ENCODE data around the gene BCL7C.

BCL7C gene

DNA sequence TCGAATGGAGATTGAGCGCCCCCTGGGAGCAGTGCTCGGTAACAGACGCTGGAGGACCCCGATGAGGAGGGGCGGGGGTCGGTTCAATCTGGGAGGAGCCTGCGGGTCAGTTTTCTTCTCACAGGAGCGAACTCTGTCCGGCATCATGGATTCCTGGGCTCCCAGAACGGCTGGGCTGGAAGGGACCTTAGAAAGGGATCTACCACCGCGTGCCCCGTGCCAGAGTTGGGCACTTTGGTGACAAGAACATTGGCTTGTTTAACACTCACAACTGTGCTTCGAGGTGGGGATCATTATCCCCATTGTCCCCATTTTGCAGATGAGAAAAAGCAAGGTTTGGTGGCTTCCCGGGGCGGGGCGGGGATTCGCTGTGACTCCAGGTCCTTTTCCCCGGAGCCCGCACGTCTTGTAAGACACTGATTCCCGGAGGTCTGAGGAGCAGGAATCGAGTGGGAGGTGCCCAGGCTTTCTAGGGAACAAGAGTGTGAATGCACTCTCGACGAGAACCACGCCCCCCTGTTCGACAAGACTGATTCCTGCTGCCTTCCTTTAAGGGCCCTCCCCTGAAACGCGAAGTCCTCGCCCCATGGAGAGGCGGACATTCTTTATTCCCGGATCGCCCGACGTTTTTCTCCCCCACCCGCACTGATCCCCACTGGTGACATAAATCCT is 28.0 kb upstream of the BCL7C start:
- Histone ChIP-seq H3K27me3 (ENCODE audit: control insufficient read depth, insufficient read depth, low read length) (no peaks in the 10 kb centered on the region), H3K36me3 (ENCODE audit: control insufficient read depth, insufficient read depth, low read length) (peaks cover 11% of the 10 kb centered on the region), H3K9ac (ENCODE audit: low read depth, low read length) (peak overlapping the region; percentile 39), H3K9me3 (ENCODE audit: control insufficient read depth, insufficient read depth, low read length) (no peaks in the 10 kb centered on the region), H3K27ac (ENCODE audit: low read depth, low read length) (peak overlapping the region; percentile 91), H3K4me3 (ENCODE audit: low read depth, low read length) (peak overlapping the region; percentile 83), H3K4me1 (ENCODE audit: control insufficient read depth, insufficient read depth, low read length) (no peaks in the 10 kb centered on the region; the same call in 1 of the 2 replicates)

DNA sequence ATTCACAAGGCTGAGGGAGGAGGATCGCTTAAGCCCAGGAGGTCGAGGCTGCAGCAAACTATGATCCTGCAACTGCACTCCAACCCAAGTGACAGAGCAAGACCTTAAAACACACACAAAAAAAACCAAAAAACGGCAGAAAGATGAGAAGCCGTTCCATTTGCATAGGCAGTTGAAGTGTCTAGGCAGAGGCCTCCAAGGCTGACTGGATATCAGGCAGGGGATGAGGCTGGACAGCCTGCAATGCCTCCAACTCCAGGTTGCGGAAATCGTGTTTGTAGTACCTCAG is 27.5 kb upstream of the BCL7C start:
- no peak overlapping the region for H3K9ac ChIP-seq (ENCODE audit: low read depth, low read length)
- H3K9me3 ChIP-seq (ENCODE audit: control insufficient read depth, insufficient read depth, low read length), result no peaks in the 10 kb centered on the region
- no peaks in the 10 kb centered on the region; the same call in 1 of the 2 replicates for H3K4me1 ChIP-seq (ENCODE audit: control insufficient read depth, insufficient read depth, low read length)
- H3K27me3 ChIP-seq (ENCODE audit: control insufficient read depth, insufficient read depth, low read length), result no peaks in the 10 kb centered on the region
- H3K27ac ChIP-seq (ENCODE audit: low read depth, low read length), result no peak overlapping the region
- peaks cover 7% of the 10 kb centered on the region; the same call in 1 of the 2 replicates for H3K36me3 ChIP-seq (ENCODE audit: control insufficient read depth, insufficient read depth, low read length)
- H3K4me3 ChIP-seq (ENCODE audit: low read depth, low read length), result peak overlapping the region; percentile 83; the same call in 1 of the 2 replicates

DNA sequence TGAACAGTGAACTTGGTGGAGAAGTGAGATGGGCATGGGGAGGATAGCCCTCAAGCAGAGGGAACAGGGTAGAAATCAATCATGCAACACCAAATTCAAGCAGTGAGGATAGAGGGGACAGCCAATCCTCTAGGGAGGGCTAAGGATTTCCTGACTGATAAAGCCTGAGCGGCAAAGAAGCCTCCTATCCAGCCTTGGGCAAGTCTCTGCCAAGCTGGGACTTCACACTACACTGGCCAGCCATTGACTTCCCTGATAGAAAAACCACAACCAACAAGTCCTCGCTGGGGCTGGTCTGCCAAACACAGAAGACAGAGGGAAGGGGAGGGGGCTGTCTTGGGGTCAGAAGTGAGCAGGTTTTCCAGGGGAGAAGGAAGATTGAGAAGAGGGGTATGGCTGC is 27.0 kb upstream of the BCL7C start:
- Histone ChIP-seq H3K27ac (ENCODE audit: low read depth, low read length) (no peak overlapping the region), H3K36me3 (ENCODE audit: control insufficient read depth, insufficient read depth, low read length) (peaks cover 2% of the 10 kb centered on the region; the same call in 1 of the 2 replicates), H3K9ac (ENCODE audit: low read depth, low read length) (no peak overlapping the region)

DNA sequence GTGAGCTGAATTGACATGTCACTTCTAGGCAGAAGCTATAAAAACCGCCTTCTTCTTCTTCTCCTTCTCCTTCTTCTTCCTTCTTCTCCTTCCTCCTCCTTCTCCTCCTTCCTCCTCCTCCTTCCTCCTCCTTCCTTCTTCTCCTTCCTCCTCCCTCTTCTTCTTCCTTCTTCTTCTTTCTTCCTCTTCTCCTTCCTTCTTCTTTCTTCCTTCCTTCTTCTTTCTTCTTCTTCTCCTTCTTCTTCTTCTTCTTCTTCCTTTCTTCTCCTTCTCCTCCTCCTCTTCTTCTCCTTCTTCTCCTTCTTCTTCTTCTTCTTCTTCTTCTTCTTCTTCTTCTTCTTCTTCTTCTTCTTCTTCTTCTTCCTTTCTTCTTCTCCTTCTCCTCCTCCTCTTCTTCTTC is 24.7 kb upstream of the BCL7C start:
- no peak overlapping the region for H3K27ac ChIP-seq (ENCODE audit: low read depth, low read length)
- no peaks in the 10 kb centered on the region for H3K36me3 ChIP-seq (ENCODE audit: control insufficient read depth, insufficient read depth, low read length)

More for the DNA sequence above, 27.0 kb upstream of the BCL7C start:
- Histone ChIP-seq H3K27me3 (ENCODE audit: control insufficient read depth, insufficient read depth, low read length) (no peaks in the 10 kb centered on the region), H3K9me3 (ENCODE audit: control insufficient read depth, insufficient read depth, low read length) (no peaks in the 10 kb centered on the region), H3K4me1 (ENCODE audit: control insufficient read depth, insufficient read depth, low read length) (no peaks in the 10 kb centered on the region; the same call in 1 of the 2 replicates), H3K4me3 (ENCODE audit: low read depth, low read length) (no peak overlapping the region)

DNA sequence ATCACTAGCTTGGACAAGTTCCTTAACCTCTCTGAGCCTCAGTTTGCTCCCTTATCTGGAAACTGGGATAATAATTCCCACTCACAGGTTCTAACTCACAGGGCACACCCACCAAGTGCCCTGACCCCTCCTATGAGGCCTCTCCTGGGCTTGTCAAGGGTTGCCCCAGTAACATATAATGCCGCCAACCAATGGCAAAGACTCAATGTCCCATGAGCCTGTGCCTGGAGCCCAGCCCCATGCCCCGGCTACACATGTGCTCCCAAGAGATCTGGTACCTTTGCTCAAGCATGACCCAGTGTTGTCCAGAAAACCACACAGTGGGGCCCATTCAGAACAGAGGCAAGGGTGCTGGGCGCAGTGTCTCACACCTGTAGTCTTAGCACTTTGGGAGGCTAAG is 21.0 kb upstream of the BCL7C start:
- H3K4me3 ChIP-seq (ENCODE audit: low read depth, low read length), result no peak overlapping the region
- no peaks in the 10 kb centered on the region for H3K36me3 ChIP-seq (ENCODE audit: control insufficient read depth, insufficient read depth, low read length)
- peaks cover 12% of the 10 kb centered on the region for H3K4me1 ChIP-seq (ENCODE audit: control insufficient read depth, insufficient read depth, low read length)
- H3K9ac ChIP-seq (ENCODE audit: low read depth, low read length), result no peak overlapping the region
- no peaks in the 10 kb centered on the region for H3K9me3 ChIP-seq (ENCODE audit: control insufficient read depth, insufficient read depth, low read length)
- no peaks in the 10 kb centered on the region for H3K27me3 ChIP-seq (ENCODE audit: control insufficient read depth, insufficient read depth, low read length)
- no peak overlapping the region for H3K27ac ChIP-seq (ENCODE audit: low read depth, low read length)

More for the DNA sequence above, 24.7 kb upstream of the BCL7C start:
- Histone ChIP-seq H3K4me1 (ENCODE audit: control insufficient read depth, insufficient read depth, low read length) (no peaks in the 10 kb centered on the region), H3K27me3 (ENCODE audit: control insufficient read depth, insufficient read depth, low read length) (no peaks in the 10 kb centered on the region), H3K9me3 (ENCODE audit: control insufficient read depth, insufficient read depth, low read length) (no peaks in the 10 kb centered on the region), H3K9ac (ENCODE audit: low read depth, low read length) (no peak overlapping the region), H3K4me3 (ENCODE audit: low read depth, low read length) (no peak overlapping the region)

DNA sequence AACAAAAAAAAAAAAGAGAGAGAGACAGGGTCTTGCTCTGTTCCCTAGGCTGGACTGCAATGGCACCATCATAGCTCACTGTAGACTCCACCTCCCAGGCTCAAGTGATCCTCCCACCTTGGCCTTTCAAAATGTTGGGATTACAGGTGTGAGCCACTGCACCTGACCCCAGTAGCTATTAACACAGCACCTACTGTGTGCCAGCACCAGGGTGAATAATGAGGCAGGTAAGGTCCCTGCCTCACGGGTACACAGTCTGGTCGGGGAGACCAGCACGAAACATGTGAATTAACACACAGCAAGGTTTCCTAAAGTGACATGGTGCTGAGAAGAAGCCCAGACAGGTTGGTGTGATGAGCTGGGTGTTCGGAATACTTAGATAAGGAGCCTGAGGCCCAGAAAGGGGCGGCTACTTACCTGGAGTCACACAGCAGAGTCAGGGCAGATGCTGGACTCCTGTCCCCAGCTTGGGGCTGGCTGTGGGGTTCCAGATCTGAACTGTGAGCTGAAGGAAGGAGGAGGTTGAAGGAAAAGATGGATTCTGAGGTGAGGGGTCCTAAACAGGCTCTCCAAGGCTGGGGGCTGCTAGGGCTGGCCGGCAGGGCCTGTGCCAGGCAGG is 19.0 kb upstream of the BCL7C start:
- H3K4me1 ChIP-seq (ENCODE audit: control insufficient read depth, insufficient read depth, low read length), result peaks cover 12% of the 10 kb centered on the region
- no peak overlapping the region for H3K4me3 ChIP-seq (ENCODE audit: low read depth, low read length)
- no peaks in the 10 kb centered on the region for H3K36me3 ChIP-seq (ENCODE audit: control insufficient read depth, insufficient read depth, low read length)
- H3K9me3 ChIP-seq (ENCODE audit: control insufficient read depth, insufficient read depth, low read length), result no peaks in the 10 kb centered on the region
- H3K27me3 ChIP-seq (ENCODE audit: control insufficient read depth, insufficient read depth, low read length), result no peaks in the 10 kb centered on the region
- H3K27ac ChIP-seq (ENCODE audit: low read depth, low read length), result no peak overlapping the region
- H3K9ac ChIP-seq (ENCODE audit: low read depth, low read length), result no peak overlapping the region

DNA sequence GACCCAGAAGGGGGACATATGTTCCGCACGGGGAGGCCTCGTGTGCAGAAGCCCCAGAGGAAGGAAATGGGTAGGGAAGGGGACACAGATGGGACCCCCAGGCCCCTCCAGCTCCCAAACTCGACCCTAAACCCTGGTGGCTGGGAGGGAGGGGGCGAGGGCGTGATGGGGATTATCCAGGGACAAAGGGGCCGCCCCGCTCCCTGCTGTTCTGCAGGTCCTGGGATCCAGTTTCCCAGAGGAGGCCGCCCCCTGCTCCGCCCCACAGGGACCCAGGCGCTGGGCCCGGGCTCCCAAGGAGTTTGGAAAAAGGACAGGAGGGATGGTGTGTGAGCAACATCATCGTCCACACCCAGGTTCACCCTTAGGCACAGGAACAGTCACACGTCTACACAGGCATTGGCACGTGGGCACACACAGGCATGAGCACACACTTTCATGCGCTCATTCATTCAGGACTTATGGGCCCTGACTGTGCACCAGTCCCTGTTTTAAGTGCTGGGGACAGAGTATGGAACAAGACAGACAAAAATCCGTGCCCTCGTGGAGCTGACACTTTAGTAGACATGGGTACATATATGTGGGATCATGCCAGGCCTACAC is 16.7 kb upstream of the BCL7C start:
- Histone ChIP-seq H3K9ac (ENCODE audit: low read depth, low read length) (0 out of 2 replicates have a peak overlapping the region, but pooled peaks have one; percentile 1), H3K27me3 (ENCODE audit: control insufficient read depth, insufficient read depth, low read length) (no peaks in the 10 kb centered on the region), H3K4me3 (ENCODE audit: low read depth, low read length) (no peak overlapping the region), H3K4me1 (ENCODE audit: control insufficient read depth, insufficient read depth, low read length) (peaks cover 12% of the 10 kb centered on the region), H3K9me3 (ENCODE audit: control insufficient read depth, insufficient read depth, low read length) (no peaks in the 10 kb centered on the region), H3K27ac (ENCODE audit: low read depth, low read length) (no peak overlapping the region), H3K36me3 (ENCODE audit: control insufficient read depth, insufficient read depth, low read length) (no peaks in the 10 kb centered on the region)

DNA sequence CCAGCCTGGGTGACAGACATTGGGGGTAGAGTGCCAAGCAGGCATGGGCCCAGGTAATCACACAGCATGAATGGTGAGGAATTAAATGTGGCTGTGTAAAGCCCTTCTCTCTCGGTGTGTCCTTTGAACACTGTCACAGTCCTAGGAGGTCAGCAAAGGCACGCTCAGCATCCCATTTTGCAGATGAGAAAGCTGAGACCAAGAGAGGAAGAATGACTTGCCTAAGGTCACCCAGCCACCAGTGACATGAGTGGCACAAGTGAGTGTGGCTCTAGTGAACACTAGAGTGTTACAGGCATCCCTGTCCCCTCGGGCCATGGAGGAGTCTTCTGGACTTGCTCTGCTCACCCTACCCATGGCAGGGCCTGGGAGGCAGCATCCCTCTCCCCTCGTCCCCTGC is 13.2 kb upstream of the BCL7C start:
- no peak overlapping the region for H3K4me3 ChIP-seq (ENCODE audit: low read depth, low read length)
- no peaks in the 10 kb centered on the region for H3K36me3 ChIP-seq (ENCODE audit: control insufficient read depth, insufficient read depth, low read length)
- H3K9me3 ChIP-seq (ENCODE audit: control insufficient read depth, insufficient read depth, low read length), result no peaks in the 10 kb centered on the region
- H3K27me3 ChIP-seq (ENCODE audit: control insufficient read depth, insufficient read depth, low read length), result no peaks in the 10 kb centered on the region
- H3K27ac ChIP-seq (ENCODE audit: low read depth, low read length), result no peak overlapping the region
- peaks cover 12% of the 10 kb centered on the region for H3K4me1 ChIP-seq (ENCODE audit: control insufficient read depth, insufficient read depth, low read length)
- H3K9ac ChIP-seq (ENCODE audit: low read depth, low read length), result no peak overlapping the region

DNA sequence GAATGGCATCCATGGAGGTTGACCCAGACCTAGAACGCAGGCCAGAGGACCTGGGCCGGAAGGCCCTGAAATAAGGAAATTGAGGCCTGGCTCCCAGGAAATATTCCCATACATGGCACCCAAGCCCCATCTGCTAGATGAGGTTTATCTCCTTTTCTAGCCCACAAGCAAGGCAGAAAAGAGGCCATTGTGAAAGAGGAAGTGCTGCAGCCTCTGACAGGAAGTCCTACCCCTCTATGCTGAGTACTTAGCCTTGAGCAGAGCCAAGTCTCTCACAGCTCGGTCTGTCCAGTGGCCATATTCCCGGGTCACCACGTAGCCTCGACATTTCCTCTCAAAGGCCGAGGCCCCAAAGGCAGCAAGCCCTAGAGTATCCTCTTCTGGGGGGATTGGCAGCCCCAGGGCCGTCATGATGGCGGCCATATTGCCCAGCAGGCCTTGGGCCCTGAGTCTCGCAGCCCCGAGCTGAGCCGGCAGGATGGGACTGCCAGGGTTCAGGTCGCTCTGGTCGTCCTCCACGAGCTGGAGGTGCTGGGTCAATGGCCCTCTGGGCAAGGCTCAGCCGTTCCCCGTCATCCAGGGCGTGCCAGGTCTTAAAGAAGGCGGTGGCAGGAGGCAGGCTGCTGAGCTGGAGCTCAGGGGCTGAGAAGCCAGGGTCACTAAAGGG is 10.4 kb upstream of the BCL7C start:
- Histone ChIP-seq H3K4me3 (ENCODE audit: low read depth, low read length) (no peak overlapping the region), H3K27ac (ENCODE audit: low read depth, low read length) (no peak overlapping the region), H3K9ac (ENCODE audit: low read depth, low read length) (no peak overlapping the region), H3K4me1 (ENCODE audit: control insufficient read depth, insufficient read depth, low read length) (no peaks in the 10 kb centered on the region), H3K36me3 (ENCODE audit: control insufficient read depth, insufficient read depth, low read length) (no peaks in the 10 kb centered on the region), H3K27me3 (ENCODE audit: control insufficient read depth, insufficient read depth, low read length) (0 out of 2 replicates have a peak, but pooled peaks cover 4% of the 10 kb centered on the region), H3K9me3 (ENCODE audit: control insufficient read depth, insufficient read depth, low read length) (no peaks in the 10 kb centered on the region)

DNA sequence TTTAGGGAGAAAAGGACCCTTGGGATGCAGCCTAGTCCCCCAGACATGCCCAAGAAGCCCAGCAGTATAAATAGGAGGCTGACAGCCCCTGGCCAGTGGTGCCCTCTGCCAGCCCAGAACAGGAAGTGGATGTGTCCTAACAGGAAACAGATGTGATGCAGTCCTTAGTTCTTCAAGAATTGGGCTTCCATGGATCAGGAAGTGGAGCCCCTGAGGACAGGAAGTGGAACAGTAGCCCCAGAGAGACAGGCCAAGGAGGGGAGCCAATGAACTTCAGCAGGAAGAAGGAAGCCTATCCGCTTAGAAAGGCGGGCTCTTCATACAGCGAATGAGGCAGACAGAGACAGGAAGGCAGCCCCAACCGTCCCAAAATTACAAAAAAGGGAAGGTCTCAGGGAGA is 9.7 kb upstream of the BCL7C start:
- H3K9me3 ChIP-seq (ENCODE audit: control insufficient read depth, insufficient read depth, low read length), result no peaks in the 10 kb centered on the region
- no peak overlapping the region for H3K4me3 ChIP-seq (ENCODE audit: low read depth, low read length)
- no peaks in the 10 kb centered on the region for H3K4me1 ChIP-seq (ENCODE audit: control insufficient read depth, insufficient read depth, low read length)
- no peak overlapping the region for H3K27ac ChIP-seq (ENCODE audit: low read depth, low read length)
- H3K36me3 ChIP-seq (ENCODE audit: control insufficient read depth, insufficient read depth, low read length), result no peaks in the 10 kb centered on the region
- no peak overlapping the region for H3K9ac ChIP-seq (ENCODE audit: low read depth, low read length)
- H3K27me3 ChIP-seq (ENCODE audit: control insufficient read depth, insufficient read depth, low read length), result 0 out of 2 replicates have a peak, but pooled peaks cover 4% of the 10 kb centered on the region

DNA sequence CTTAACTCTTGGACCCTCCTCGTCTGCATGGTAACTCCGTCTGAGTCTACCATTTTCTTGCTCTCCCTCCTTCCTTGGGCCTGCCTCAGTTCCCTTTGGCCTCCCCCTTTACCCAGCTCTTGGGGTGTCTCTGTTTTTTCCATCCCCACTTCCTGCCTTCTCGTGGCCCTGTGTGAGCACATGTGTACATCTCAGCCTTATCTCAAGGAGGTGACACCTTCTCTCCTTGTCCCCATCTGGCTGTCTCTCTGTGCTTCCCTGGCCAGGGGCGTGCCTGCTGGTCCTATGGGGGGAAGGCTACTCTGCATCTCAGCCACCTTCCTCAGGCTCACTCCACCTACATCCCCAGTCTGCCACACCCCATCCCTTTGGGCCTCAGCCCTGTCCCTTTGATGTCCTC is 9.1 kb upstream of the BCL7C start:
- H3K9ac ChIP-seq (ENCODE audit: low read depth, low read length), result no peak overlapping the region
- no peak overlapping the region for H3K4me3 ChIP-seq (ENCODE audit: low read depth, low read length)
- H3K27me3 ChIP-seq (ENCODE audit: control insufficient read depth, insufficient read depth, low read length), result 0 out of 2 replicates have a peak, but pooled peaks cover 4% of the 10 kb centered on the region
- H3K36me3 ChIP-seq (ENCODE audit: control insufficient read depth, insufficient read depth, low read length), result no peaks in the 10 kb centered on the region
- H3K4me1 ChIP-seq (ENCODE audit: control insufficient read depth, insufficient read depth, low read length), result no peaks in the 10 kb centered on the region
- no peaks in the 10 kb centered on the region for H3K9me3 ChIP-seq (ENCODE audit: control insufficient read depth, insufficient read depth, low read length)
- H3K27ac ChIP-seq (ENCODE audit: low read depth, low read length), result no peak overlapping the region
